LNCAP (cell line): ENCODE measurements around the gene POGLUT2.

Experiments used
- TF ChIP-seq, protein P1 (sequence below): fragments of 450-650 bp; IDR thresholded peaks from 2 replicates; pipeline ENCODE4 v1.5.1; 2017; ENCODE audit warnings: mild to moderate bottlenecking

Gene POGLUT2

DNA sequence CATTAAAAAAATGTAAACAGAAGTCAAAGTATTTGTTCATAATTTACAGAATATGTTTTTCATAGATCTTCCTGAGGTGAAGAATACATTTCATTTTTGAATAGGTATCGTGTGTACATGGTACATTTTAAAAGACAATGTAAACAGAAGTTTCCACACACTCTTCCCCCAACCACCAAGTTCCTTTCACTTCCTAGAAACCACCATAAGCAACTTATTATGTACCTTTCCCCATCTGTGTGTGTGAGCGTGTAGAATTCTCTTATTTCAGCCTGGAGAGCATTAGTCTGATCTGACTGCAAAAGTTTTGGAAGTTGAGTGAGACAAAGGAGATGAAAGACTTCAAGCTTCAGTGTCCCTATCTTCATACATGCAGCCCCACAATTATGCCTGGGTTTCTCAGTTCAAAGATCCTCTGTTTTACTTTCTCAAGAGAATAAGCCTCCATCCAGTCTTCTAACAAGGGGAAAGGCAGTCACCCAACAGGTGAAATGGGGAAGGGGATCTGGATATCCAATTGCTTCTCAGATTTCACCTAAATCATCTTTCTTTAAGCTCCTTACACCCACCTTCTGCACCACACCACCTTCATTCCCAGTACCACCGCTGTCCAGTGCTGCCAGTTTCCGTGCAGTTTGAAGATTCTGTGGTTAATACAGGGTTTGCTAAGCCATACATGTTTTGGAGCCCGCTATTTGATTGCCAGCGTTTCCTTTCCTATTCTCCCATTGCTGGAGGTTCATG is 27.3 kb downstream of the POGLUT2 start:
- TF ChIP-seq, protein P1, sequence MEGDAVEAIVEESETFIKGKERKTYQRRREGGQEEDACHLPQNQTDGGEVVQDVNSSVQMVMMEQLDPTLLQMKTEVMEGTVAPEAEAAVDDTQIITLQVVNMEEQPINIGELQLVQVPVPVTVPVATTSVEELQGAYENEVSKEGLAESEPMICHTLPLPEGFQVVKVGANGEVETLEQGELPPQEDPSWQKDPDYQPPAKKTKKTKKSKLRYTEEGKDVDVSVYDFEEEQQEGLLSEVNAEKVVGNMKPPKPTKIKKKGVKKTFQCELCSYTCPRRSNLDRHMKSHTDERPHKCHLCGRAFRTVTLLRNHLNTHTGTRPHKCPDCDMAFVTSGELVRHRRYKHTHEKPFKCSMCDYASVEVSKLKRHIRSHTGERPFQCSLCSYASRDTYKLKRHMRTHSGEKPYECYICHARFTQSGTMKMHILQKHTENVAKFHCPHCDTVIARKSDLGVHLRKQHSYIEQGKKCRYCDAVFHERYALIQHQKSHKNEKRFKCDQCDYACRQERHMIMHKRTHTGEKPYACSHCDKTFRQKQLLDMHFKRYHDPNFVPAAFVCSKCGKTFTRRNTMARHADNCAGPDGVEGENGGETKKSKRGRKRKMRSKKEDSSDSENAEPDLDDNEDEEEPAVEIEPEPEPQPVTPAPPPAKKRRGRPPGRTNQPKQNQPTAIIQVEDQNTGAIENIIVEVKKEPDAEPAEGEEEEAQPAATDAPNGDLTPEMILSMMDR = no peak

DNA sequence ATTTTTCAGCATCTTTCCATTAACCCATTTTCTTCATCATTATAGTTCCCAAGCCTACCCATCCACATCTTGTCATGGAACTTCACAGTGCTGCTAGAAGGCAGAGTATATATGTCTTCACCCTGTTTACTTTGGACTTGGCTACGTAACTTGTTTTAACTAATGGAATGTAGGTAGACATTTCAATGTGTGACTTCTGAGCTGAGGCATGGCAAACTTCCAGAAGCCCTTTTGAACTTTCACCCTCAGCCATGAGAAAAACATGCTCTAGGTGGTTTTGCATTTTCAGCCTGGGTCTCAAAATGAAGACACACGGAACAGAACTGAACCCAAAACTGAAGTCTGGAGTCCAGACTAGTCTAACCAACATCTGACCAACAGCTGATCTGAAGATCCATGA is 28.3 kb downstream of the POGLUT2 start:
- TF ChIP-seq, protein P1 = no peak

DNA sequence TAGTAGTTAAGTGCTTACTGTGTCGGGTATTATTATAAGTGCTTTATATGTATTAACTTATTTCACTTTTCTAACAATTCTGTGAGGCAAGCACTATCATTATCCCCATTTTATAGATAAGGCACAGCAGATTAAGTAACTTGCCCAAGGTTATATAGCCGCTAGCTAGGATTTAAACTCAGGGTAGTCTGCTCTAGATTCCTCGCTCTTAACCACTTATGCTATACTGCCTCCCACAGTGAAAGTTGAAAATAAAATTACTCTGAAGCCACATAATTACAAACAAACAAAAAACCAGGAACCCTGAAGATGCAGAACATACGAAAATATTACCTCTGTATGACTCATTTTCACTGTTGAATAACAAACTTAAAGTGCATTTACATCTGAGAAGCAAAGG is 29.1 kb downstream of the POGLUT2 start:
- TF ChIP-seq, protein P1 = no peak

DNA sequence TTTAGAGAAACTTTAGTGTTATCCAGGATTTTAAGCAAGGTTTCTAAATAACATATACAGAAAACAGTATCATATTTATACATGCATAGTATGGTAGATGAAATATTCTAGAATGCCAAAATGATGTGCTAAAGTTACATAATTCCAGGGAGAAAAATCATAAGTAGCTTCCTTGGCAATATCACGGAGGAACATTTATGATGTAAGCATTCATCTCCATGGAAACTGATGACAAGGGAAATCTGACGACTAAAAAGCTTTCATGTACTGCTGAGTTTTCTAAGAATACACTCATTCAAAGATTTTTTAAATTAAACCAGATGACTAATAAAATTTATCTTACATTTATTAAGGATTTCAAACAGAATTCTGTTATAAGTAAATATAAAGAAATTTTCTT is 29.9 kb downstream of the POGLUT2 start:
- TF ChIP-seq, protein P1 = no peak

DNA sequence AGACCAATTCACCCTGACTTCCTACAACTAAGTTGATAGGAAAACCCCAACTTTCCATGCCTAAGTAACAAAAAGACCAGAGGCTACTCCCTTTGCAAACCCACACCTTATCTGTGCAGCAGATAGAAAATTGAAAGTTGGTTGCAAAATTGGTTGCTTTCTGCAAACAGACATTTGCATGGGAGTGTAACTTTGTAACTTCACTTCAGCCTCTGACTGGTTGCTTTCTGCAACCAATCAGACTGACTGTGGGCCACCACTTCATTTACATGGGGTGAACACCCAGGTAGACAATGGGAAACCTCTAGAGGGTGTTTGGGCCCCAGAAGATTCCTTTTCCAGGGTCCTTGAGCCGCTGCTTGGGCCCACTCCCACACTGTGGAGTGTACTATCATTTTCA is 35.0 kb downstream of the POGLUT2 start:
- TF ChIP-seq, protein P1 = no peak

DNA sequence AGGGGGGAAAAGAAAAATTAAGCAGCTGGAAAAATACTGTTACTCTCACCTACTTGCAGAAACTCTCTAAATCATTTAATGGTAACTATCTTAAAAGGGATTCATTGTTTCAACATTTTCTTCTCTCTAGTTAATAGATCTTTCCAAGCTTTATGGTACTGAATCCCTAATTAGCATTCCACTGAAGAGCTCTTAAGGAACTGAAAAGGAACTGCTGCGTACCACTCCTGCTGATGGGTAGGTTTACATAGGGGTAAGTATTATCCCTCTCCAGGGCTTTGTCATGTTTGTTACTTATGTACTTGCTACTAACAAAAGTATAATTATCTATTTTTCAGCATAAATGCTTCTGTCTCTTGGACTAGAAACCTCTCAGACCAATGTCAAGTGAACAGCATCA is 37.7 kb downstream of the POGLUT2 start:
- TF ChIP-seq, protein P1 = no peak

DNA sequence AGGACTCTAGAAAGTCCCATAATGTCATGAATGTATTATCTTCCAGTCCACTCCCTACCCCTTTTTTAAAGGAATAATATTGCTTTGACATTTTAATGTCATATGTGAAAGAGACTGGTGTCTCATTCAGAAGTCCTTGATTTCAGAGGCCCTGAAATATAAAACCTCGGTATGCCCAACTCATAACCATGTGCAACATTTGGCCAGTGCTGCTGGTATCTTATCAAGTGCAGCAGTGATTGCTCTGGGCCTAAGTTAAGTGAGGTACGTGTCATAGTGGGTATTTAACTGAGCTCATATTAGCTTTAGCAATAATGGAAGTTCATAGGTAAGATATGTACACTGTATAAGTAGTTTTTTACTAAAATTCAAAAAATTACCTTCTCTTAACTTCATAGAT is 39.9 kb downstream of the POGLUT2 start:
- TF ChIP-seq, protein P1 = no peak

DNA sequence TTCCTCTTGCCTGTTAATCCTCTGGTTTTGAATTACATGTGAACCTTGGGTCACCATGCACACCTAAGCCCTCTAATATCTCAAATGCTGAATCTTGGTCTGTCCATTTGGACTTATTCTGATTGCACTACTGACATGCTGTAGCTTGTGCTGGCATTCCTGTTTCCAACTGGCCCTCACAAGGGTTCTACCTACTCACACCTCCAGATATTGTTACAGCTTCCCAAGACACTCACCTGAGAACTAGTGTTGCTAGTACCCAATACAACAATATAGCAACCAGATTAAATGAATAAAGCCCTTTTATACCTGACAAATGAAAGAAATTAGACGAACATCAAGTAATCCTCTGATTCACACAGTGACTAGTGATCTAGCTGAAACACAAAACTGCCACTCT is 41.8 kb downstream of the POGLUT2 start:
- TF ChIP-seq, protein P1 = no peak
